LHCN-M2 (cell line): ENCODE results near the gene DPH5. TPM values are rescaled to one million over a fixed set of nuclear protein-coding genes. Genes with fewer than 3 reads are reported as not detected.

Source experiments
- DNase-seq: peaks from one replicate; pipeline ENCODE4 v3.0.0-alpha.2; 2012; ENCODE audit warnings: low read depth
- total RNA-seq: library from RNA; depleted of rRNA; stranded (reverse); fragments of >200 nt; gene quantifications from 2 replicates; pipeline ENCODE4 v1.2.3, GENCODE V29; 2014; rRNA removed

Gene DPH5
- total RNA-seq, 1 experiment from 2014 or later, result 38.9 TPM

DNA sequence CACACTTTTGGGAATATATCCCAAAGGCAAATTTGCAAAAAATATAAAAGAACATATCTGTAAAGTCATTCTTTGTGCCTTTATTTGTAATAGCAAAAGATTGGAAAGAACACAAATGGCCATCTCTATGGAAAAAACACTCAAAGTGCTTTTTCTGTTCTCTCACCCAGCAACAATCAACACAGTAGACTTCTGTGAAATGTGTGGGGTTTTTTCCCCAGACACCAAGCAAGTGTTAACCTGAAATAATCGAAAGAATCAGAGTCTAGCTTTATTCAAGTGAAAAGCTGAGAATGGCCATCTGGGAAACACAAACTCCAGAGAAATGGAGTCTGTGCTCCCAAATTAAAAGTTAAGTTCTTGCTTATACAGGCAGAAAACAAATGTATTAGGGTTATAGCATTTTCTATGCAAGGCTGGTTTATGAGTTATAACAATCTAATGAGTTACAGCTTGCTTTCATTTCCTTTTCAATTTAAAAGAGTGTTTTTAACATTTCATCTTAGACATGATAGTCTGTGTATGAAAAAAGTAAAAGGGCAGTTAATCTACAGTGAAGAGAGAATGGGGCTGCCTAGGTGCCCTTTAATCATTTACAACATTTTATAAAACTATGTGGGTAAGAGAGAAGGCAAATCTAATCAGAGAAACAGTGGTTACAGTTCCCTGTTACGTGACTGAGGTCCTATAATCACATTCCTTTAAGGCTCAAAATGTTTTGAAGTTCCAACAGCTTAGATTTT, 83.1 kb downstream of the DPH5 start:
- no peak for DNase-seq

DNA sequence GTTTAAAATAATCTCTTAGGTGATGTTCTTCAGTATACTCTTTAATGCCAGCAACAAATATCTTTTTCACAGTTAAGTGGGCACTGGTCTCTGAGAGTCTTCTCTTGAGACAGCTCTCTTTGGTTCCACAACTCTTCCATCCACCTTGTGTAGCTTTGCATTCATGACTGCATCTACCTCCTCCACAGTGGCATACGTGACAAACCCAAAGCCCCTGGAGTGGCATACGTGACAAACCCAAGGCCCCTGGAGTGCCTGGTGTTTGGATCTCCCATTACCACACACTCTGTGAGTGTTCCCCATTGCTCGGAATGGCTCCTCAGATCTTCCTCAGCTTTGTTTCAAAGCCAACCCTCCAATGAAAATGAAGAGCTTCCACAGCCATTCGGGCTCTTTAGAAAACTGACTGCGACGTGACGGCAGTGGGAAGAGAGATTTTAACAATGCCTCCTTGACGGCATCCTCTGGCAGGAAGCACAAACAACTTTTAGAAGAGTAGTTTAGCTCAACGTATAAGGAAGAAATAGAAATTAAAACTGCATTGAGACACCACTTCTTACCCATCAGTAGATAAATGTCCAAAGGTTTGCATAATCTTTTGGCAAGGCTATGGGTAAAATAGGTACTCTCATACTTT, 83.9 kb downstream of the DPH5 start:
- DNase-seq, result no peak

DNA sequence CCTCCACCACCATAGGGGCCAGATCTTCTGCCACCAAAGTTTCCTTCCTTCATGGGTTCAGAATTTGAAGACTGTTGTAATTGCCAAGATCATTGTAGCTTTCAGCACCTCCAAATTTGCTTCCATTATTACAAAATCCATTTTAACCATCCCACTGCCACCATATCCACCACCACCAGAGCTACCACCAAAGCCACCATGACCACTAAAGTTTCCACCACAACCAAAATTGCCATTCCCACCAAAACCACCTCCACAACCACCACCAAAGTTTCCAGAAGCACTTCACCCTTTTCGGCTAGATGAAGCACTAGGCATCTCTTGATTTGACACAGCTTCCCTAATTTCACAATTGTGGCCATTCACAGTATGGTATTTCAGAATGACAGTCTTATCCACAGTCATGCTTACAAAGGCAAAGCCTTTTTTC, 84.5 kb downstream of the DPH5 start:
- DNase-seq, result no peak

Other genes with a start within 250 kb of the DPH5 start
- gene EXTL2, start 130.9 kb downstream of the DPH5 start, total RNA-seq, result 35.0 and 37.5 TPM in 2 replicates
- 35.2 and 39.6 TPM in 2 replicates for gene SLC30A7, start 129.7 kb downstream of the DPH5 start, total RNA-seq
- gene S1PR1, start 211.2 kb upstream of the DPH5 start, total RNA-seq, result 1.3 and 2.4 TPM in 2 replicates